Caco-2 (cell line): ENCODE results near the gene PKNOX1. TPM values are rescaled to one million over a fixed set of nuclear protein-coding genes. Genes with fewer than 3 reads are reported as not detected.
"Not testable (repeated sequence)": the region's sequence is repeated elsewhere in the genome, so short reads cannot be mapped to it uniquely, and the experiment has no call there.

Source experiments
- BruUV-seq: library from RNA; stranded (reverse); fragments of 400-500 nt; replicated peaks from 2 replicates; lab custom pipeline; 2021; lab: Mats Ljungman, UMichigan
- CTCF ChIA-PET: fragments of 300-600 bp; sonication (Branson Sonifier 250); formaldehyde crosslinking; loops from one replicate; lab custom pipeline; 2022; ENCODE audit warnings: antibody characterized with exemption; lab: Charles Lee
- POLR2A ChIA-PET: fragments of 300-600 bp; sonication (Branson Sonifier 250); formaldehyde crosslinking; loops from one replicate; lab custom pipeline; 2022; ENCODE audit warnings: antibody characterized with exemption; lab: Charles Lee
- DNase-seq, 2 experiments: peaks; one replicate each; pipeline versions ENCODE4 v3.0.0 to v3.0.0-alpha.2; 2020 to 2022
- H3K27me3 ChIP-seq: replicated peaks from 2 replicates; pipeline ENCODE4 v1.6.0; 2011; ENCODE audit warnings: low read length; ENCODE audit not compliant: control insufficient read depth, insufficient read depth
- H3K36me3 ChIP-seq: 2 replicates; pipeline ENCODE4 v1.5.1; 2011; ENCODE audit warnings: low read length; ENCODE audit not compliant: control insufficient read depth, insufficient read depth
- H3K4me1 ChIP-seq: fragments of 250-450 bp; sonication (Bioruptor Pico); 2 replicates; pipeline ENCODE4 v1.5.1; 2020; ENCODE audit warnings: mild to moderate bottlenecking
- H3K4me3 ChIP-seq: 2 replicates; pipeline ENCODE4 v1.5.1; 2011; ENCODE audit warnings: low read depth, mild to moderate bottlenecking, control low read depth, low read length
- H3K9me3 ChIP-seq: fragments of 250-450 bp; sonication (Bioruptor Pico); 2 replicates; pipeline ENCODE4 v1.5.1; 2020; ENCODE audit warnings: mild to moderate bottlenecking, moderate library complexity
- H3K27ac Mint-ChIP-seq: one replicate; pipeline ENCODE4 v1.8.0; 2022; ENCODE audit warnings: mixed read lengths; ENCODE audit not compliant: unreplicated experiment
- H3K27me3 Mint-ChIP-seq: one replicate; pipeline ENCODE4 v1.8.0; 2022; ENCODE audit warnings: mixed read lengths; ENCODE audit not compliant: insufficient read depth, unreplicated experiment
- H3K36me3 Mint-ChIP-seq: one replicate; pipeline ENCODE4 v1.8.0; 2022; ENCODE audit warnings: mild to moderate bottlenecking, mixed read lengths; ENCODE audit not compliant: insufficient read depth, unreplicated experiment
- H3K4me1 Mint-ChIP-seq: one replicate; pipeline ENCODE4 v1.8.0; 2022; ENCODE audit warnings: low read depth, mixed read lengths; ENCODE audit not compliant: unreplicated experiment
- H3K4me3 Mint-ChIP-seq: one replicate; pipeline ENCODE4 v1.8.0; 2022; ENCODE audit warnings: mild to moderate bottlenecking, moderate library complexity, mixed read lengths; ENCODE audit not compliant: unreplicated experiment
- H3K9me3 Mint-ChIP-seq: one replicate; pipeline ENCODE4 v1.8.0; 2022; ENCODE audit warnings: mixed read lengths; ENCODE audit not compliant: unreplicated experiment
- intact Hi-C: fragments of 100-400 bp; cut with micrococcal nuclease; formaldehyde crosslinking; loops from one replicate; pipeline ENCODE4 v1.10.0; 2022; ENCODE audit not compliant: unreplicated experiment
- total RNA-seq: library from RNA; stranded (reverse); gene quantifications from 2 replicates; pipeline ENCODE4 v1.2.3, GENCODE V29; 2022

Gene PKNOX1
- total RNA-seq, 1 experiment from 2014 or later: 10.7 TPM

- H3K4me3 Mint-ChIP-seq, H3K27me3 ChIP-seq, CTCF ChIA-PET, H3K36me3 ChIP-seq, BruUV-seq, intact Hi-C loops, H3K36me3 Mint-ChIP-seq, H3K9me3 ChIP-seq, H3K9me3 Mint-ChIP-seq, H3K4me1 Mint-ChIP-seq, H3K27me3 Mint-ChIP-seq, H3K4me3 ChIP-seq, H3K27ac Mint-ChIP-seq, POLR2A ChIA-PET, DNase-seq, H3K4me1 ChIP-seq: not testable (repeated sequence)
Observed at GRCh38 chr21:43044547-43044946, 70.2 kb downstream of the PKNOX1 start.

- H3K36me3 Mint-ChIP-seq, H3K9me3 Mint-ChIP-seq, H3K27me3 ChIP-seq, H3K27ac Mint-ChIP-seq, H3K9me3 ChIP-seq, H3K4me1 Mint-ChIP-seq, H3K27me3 Mint-ChIP-seq, H3K4me3 Mint-ChIP-seq, BruUV-seq, H3K4me1 ChIP-seq, H3K36me3 ChIP-seq, CTCF ChIA-PET, intact Hi-C loops, POLR2A ChIA-PET, H3K4me3 ChIP-seq, DNase-seq: not testable (repeated sequence)
Observed at GRCh38 chr21:43045165-43045875, 71.0 kb downstream of the PKNOX1 start.

DNA sequence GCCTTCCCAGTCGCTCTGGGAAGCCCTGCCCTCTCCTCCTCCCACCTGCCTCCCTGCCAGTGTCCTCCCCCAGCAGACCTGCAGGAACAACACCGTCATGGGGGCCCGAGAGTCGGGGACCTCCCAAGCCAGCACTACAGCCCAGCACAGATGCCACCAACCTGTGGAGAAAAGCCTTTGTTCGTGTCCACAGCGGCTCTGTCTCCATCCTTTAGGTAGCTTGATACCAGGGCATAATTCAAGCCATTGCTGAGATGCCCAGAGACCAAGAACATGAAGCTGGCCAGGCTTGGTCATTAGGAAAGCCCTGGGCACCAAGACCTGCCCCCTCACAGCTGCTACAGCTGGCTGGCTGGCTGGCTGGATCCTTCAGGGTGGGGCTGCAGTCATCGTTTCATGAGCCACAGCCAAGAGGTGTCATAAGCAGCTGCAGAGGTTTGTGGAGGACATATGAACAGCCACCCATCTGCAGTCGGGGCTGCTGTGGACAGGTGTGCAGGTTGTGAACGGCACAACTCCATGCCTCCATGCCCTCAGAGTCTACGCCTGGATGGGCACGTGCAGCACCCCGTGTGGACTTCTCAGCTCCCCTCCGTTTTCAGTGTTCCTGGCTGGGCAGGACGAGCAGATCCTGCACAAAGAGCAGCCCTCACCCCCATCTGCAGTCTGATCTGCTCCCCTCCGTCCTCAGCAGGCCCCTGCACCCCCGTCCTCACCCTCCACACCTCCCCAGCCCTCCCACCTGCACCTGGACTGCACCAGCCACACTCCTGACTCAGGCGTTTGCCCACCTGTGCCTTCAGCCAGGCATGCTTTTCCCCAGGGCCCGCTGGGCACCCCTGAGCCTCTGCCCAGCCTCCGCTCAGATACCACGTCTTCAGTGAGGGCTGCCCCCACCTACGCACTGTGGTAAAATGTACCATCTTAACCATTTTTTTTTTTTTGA, 71.8 kb downstream of the PKNOX1 start:
- intact Hi-C loops, H3K27ac Mint-ChIP-seq, BruUV-seq, H3K27me3 Mint-ChIP-seq, H3K9me3 ChIP-seq, POLR2A ChIA-PET, CTCF ChIA-PET, H3K4me3 Mint-ChIP-seq, H3K4me1 ChIP-seq, H3K4me1 Mint-ChIP-seq, H3K27me3 ChIP-seq, H3K36me3 Mint-ChIP-seq, H3K4me3 ChIP-seq, H3K36me3 ChIP-seq, H3K9me3 Mint-ChIP-seq, DNase-seq: not testable (repeated sequence)

GRCh38 chr21:43053112-43053511, 78.8 kb downstream of the PKNOX1 start:
- DNase-seq, H3K36me3 Mint-ChIP-seq, POLR2A ChIA-PET, H3K27me3 ChIP-seq, H3K4me1 Mint-ChIP-seq, H3K4me3 Mint-ChIP-seq, H3K4me1 ChIP-seq, H3K9me3 ChIP-seq, H3K27me3 Mint-ChIP-seq, CTCF ChIA-PET, H3K9me3 Mint-ChIP-seq, H3K4me3 ChIP-seq, H3K27ac Mint-ChIP-seq, H3K36me3 ChIP-seq, intact Hi-C loops: not testable (repeated sequence)
- TSS peak; percentile 50 for BruUV-seq

GRCh38 chr21:43062955-43063664, 88.7 kb downstream of the PKNOX1 start:
- intact Hi-C loops, H3K9me3 Mint-ChIP-seq, CTCF ChIA-PET, H3K36me3 ChIP-seq, POLR2A ChIA-PET, H3K27ac Mint-ChIP-seq, H3K36me3 Mint-ChIP-seq, H3K4me3 Mint-ChIP-seq, BruUV-seq, H3K27me3 ChIP-seq, H3K9me3 ChIP-seq, H3K4me3 ChIP-seq, H3K4me1 Mint-ChIP-seq, H3K4me1 ChIP-seq, H3K27me3 Mint-ChIP-seq: not testable (repeated sequence)
- peak in 1 of 2 experiments; percentile 7 for DNase-seq

GRCh38 chr21:43064265-43064917, 90.0 kb downstream of the PKNOX1 start:
- H3K9me3 ChIP-seq, H3K4me3 Mint-ChIP-seq, CTCF ChIA-PET, DNase-seq, H3K27ac Mint-ChIP-seq, BruUV-seq, H3K36me3 Mint-ChIP-seq, H3K4me1 Mint-ChIP-seq, intact Hi-C loops, H3K27me3 Mint-ChIP-seq, POLR2A ChIA-PET, H3K4me3 ChIP-seq, H3K36me3 ChIP-seq, H3K4me1 ChIP-seq, H3K9me3 Mint-ChIP-seq, H3K27me3 ChIP-seq: not testable (repeated sequence)
